WTC11 (cell line): ENCODE data around the gene SPANXD. TPM values are rescaled to one million over a fixed set of nuclear protein-coding genes. Genes with fewer than 3 reads are reported as not detected.

Experiments
- ATAC-seq: fragments of 200-7000 bp; cut with Tn5 transposase; 2 replicates; pipeline ENCODE4 v1.10.0; 2021; ENCODE audit warnings: mild to moderate bottlenecking, moderate library complexity
- CTCF ChIA-PET: fragments of 300-600 bp; sonication (Branson Sonifier 250); formaldehyde crosslinking; loops from one replicate; lab custom pipeline; 2021; ENCODE audit warnings: antibody characterized with exemption; lab: Charles Lee
- POLR2A ChIA-PET: fragments of 350-600 bp; sonication (Branson Sonifier 250); formaldehyde crosslinking; loops from one replicate; lab custom pipeline; 2021; ENCODE audit warnings: antibody characterized with exemption; lab: Charles Lee
- DNase-seq: peaks from one replicate; pipeline ENCODE4 v3.0.0; 2021; ENCODE audit warnings: low spot score
- H3K27ac Mint-ChIP-seq: 2 replicates; pipeline ENCODE4 v1.8.0; 2021; ENCODE audit warnings: mixed read lengths
- H3K27me3 Mint-ChIP-seq: 2 replicates; pipeline ENCODE4 v1.8.0; 2021; ENCODE audit warnings: low read depth, mild to moderate bottlenecking, moderate library complexity, mixed read lengths
- H3K36me3 Mint-ChIP-seq: 2 replicates; pipeline ENCODE4 v1.8.0; 2021; ENCODE audit warnings: mixed read lengths
- H3K4me1 Mint-ChIP-seq: 2 replicates; pipeline ENCODE4 v1.8.0; 2022; ENCODE audit warnings: mixed read lengths
- H3K4me3 Mint-ChIP-seq: 2 replicates; pipeline ENCODE4 v1.8.0; 2021; ENCODE audit warnings: mild to moderate bottlenecking, moderate library complexity, mixed read lengths
- H3K9me3 Mint-ChIP-seq: 2 replicates; pipeline ENCODE4 v1.8.0; 2021; ENCODE audit warnings: mixed read lengths
- AFF4 ChIP-seq: sonication (generic); formaldehyde crosslinking; IDR thresholded peaks from 2 replicates; pipeline ENCODE4 v1.8.1; 2023; ENCODE audit warnings: mild to moderate bottlenecking, missing genetic modification reagents, borderline replicate concordance
- ATF3 ChIP-seq: sonication (generic); formaldehyde crosslinking; conservative IDR thresholded peaks from 2 replicates; pipeline ENCODE4 v1.8.1; 2022; ENCODE audit warnings: mild to moderate bottlenecking, missing genetic modification reagents
- ATF6 ChIP-seq: sonication (generic); formaldehyde crosslinking; IDR thresholded peaks from 2 replicates; pipeline ENCODE4 v1.8.1; 2023; ENCODE audit warnings: mild to moderate bottlenecking, missing genetic modification reagents
- CBFB ChIP-seq: sonication (generic); formaldehyde crosslinking; IDR thresholded peaks from 2 replicates; pipeline ENCODE4 v1.8.1; 2022; ENCODE audit warnings: mild to moderate bottlenecking, low read depth, missing genetic modification reagents
- CTCF ChIP-seq: fragments of 200-600 bp; IDR thresholded peaks from 2 replicates; pipeline ENCODE4 v1.8.0; 2022; ENCODE audit warnings: antibody characterized with exemption
- E2F4 ChIP-seq: sonication (generic); formaldehyde crosslinking; IDR thresholded peaks from 2 replicates; pipeline ENCODE4 v1.8.1; 2022; ENCODE audit warnings: low read depth, mild to moderate bottlenecking, moderate library complexity, missing genetic modification reagents, borderline replicate concordance
- E2F5 ChIP-seq: sonication (generic); formaldehyde crosslinking; IDR thresholded peaks from 2 replicates; pipeline ENCODE4 v1.8.1; 2022; ENCODE audit warnings: mild to moderate bottlenecking, moderate library complexity, missing genetic modification reagents
- ETV6 ChIP-seq: sonication (generic); formaldehyde crosslinking; IDR thresholded peaks from 2 replicates; pipeline ENCODE4 v1.8.1; 2022; ENCODE audit warnings: mild to moderate bottlenecking, missing genetic modification reagents
- FOXP1 ChIP-seq: sonication (generic); formaldehyde crosslinking; IDR thresholded peaks from 2 replicates; pipeline ENCODE4 v1.8.0; 2022; ENCODE audit warnings: missing genetic modification reagents, mild to moderate bottlenecking, moderate library complexity, borderline replicate concordance
- GABPB1 ChIP-seq: sonication (generic); formaldehyde crosslinking; IDR thresholded peaks from 2 replicates; pipeline ENCODE4 v1.8.1; 2023; ENCODE audit warnings: mild to moderate bottlenecking, missing genetic modification reagents
- HMGA2 ChIP-seq: fragments of 250-450 bp; sonication (Bioruptor Pico); IDR thresholded peaks from 2 replicates; pipeline ENCODE4 v1.4.0; 2021; ENCODE audit warnings: mild to moderate bottlenecking, moderate library complexity
- IRF2 ChIP-seq: sonication (generic); formaldehyde crosslinking; IDR thresholded peaks from 2 replicates; pipeline ENCODE4 v1.8.0; 2022; ENCODE audit warnings: low read depth, missing genetic modification reagents, borderline replicate concordance
- JAZF1 ChIP-seq: fragments of 250-450 bp; sonication (Bioruptor Pico); IDR thresholded peaks from 2 replicates; pipeline ENCODE4 v1.9.0; 2021; ENCODE audit warnings: moderate library complexity, mild to moderate bottlenecking, inconsistent platforms
- KAT7 ChIP-seq: sonication (generic); formaldehyde crosslinking; IDR thresholded peaks from 2 replicates; pipeline ENCODE4 v1.8.1; 2023; ENCODE audit warnings: missing genetic modification reagents, mild to moderate bottlenecking, borderline replicate concordance
- NFATC4 ChIP-seq: fragments of 250-450 bp; sonication (Bioruptor Pico); IDR thresholded peaks from 2 replicates; pipeline ENCODE4 v1.9.0; 2021; ENCODE audit warnings: mild to moderate bottlenecking
- NFE2L1 ChIP-seq: sonication (generic); formaldehyde crosslinking; IDR thresholded peaks from 2 replicates; pipeline ENCODE4 v1.8.1; 2023; ENCODE audit warnings: missing genetic modification reagents
- NR2C2 ChIP-seq: sonication (generic); formaldehyde crosslinking; IDR thresholded peaks from 2 replicates; pipeline ENCODE4 v1.8.0; 2022; ENCODE audit warnings: mild to moderate bottlenecking, missing genetic modification reagents
- NR3C1 ChIP-seq: sonication (generic); formaldehyde crosslinking; conservative IDR thresholded peaks from 2 replicates; pipeline ENCODE4 v1.8.1; 2023; ENCODE audit warnings: low read depth, mild to moderate bottlenecking, missing genetic modification reagents
- SMAD3 ChIP-seq: sonication (generic); formaldehyde crosslinking; IDR thresholded peaks from 2 replicates; pipeline ENCODE4 v1.8.0; 2022; ENCODE audit warnings: missing genetic modification reagents, mild to moderate bottlenecking, borderline replicate concordance
- SOX15 ChIP-seq: fragments of 250-450 bp; sonication (Bioruptor Pico); IDR thresholded peaks from 2 replicates; pipeline ENCODE4 v1.9.0; 2021; ENCODE audit warnings: mild to moderate bottlenecking
- TEAD1 ChIP-seq: sonication (generic); formaldehyde crosslinking; IDR thresholded peaks from 2 replicates; pipeline ENCODE4 v1.8.0; 2022; ENCODE audit warnings: mild to moderate bottlenecking, missing genetic modification reagents
- ZMAT4 ChIP-seq: fragments of 250-450 bp; sonication (Bioruptor Pico); IDR thresholded peaks from 2 replicates; pipeline ENCODE4 v1.9.0; 2021; ENCODE audit warnings: mild to moderate bottlenecking
- ZNF138 ChIP-seq: sonication (generic); formaldehyde crosslinking; conservative IDR thresholded peaks from 2 replicates; pipeline ENCODE4 v1.8.1; 2022; ENCODE audit warnings: mild to moderate bottlenecking, moderate library complexity, missing genetic modification reagents
- ZNF317 ChIP-seq: sonication (generic); formaldehyde crosslinking; IDR thresholded peaks from 2 replicates; pipeline ENCODE4 v1.8.1; 2023; ENCODE audit warnings: low read depth, mild to moderate bottlenecking, moderate library complexity, missing genetic modification reagents, borderline replicate concordance
- ZSCAN18 ChIP-seq: fragments of 250-450 bp; sonication (Bioruptor Pico); IDR thresholded peaks from 2 replicates; pipeline ENCODE4 v2.1.2; 2022; ENCODE audit warnings: mild to moderate bottlenecking, moderate library complexity
- total RNA-seq: library from RNA; stranded (reverse); gene quantifications from 3 replicates; pipeline ENCODE4 v1.2.3, GENCODE V29; 2021

SPANXD gene
- total RNA-seq, 1 experiment from 2014 or later, result not detected

GRCh38 chrX:141701072-141701471 lies 2.5 kb upstream of the SPANXD start:
- H3K9me3 Mint-ChIP-seq, result peaks cover 11% of the 10 kb centered on the region; the same call in 1 of the 2 replicates
- POLR2A ChIA-PET, result no interaction called here
- no peak overlapping the region for H3K4me3 Mint-ChIP-seq
- DNase-seq, result no peak
- H3K27me3 Mint-ChIP-seq, result no peaks in the 10 kb centered on the region; the same call in 1 of the 2 replicates
- no peak for ATAC-seq
- no peaks in the 10 kb centered on the region for H3K4me1 Mint-ChIP-seq
- CTCF ChIA-PET, result no interaction called here
- no peak overlapping the region for H3K27ac Mint-ChIP-seq
- TF ChIP-seq JAZF1 (CRISPR knock-in tag) (no peak), SMAD3 (no peak), E2F4 (CRISPR knock-in tag) (no peak), ZNF317 (CRISPR knock-in tag) (no peak), ZNF138 (CRISPR knock-in tag) (no peak), TEAD1 (CRISPR knock-in tag) (no peak), IRF2 (CRISPR knock-in tag) (no peak), ATF6 (no peak), KAT7 (CRISPR knock-in tag) (no peak)
- TF ChIP-seq, all 79 proteins: peak for 0
- H3K36me3 Mint-ChIP-seq, result no peaks in the 10 kb centered on the region

- TF ChIP-seq CTCF, result no peak
- TF ChIP-seq HMGA2 (CRISPR knock-in tag), result no peak
- no peak for TF ChIP-seq ETV6
- no peak for TF ChIP-seq NR2C2 (CRISPR knock-in tag)
- TF ChIP-seq SOX15 (CRISPR knock-in tag), result no peak
- TF ChIP-seq ZNF317 (CRISPR knock-in tag), result no peak
- no peak for TF ChIP-seq AFF4 (CRISPR knock-in tag)
- TF ChIP-seq ZSCAN18 (CRISPR knock-in tag), result no peak
- TF ChIP-seq NFE2L1 (CRISPR knock-in tag), result no peak
- TF ChIP-seq NR3C1 (CRISPR knock-in tag), result no peak
- no peak for TF ChIP-seq ZMAT4 (CRISPR knock-in tag)
- TF ChIP-seq FOXP1 (CRISPR knock-in tag), result no peak
- TF ChIP-seq E2F5, result no peak
- TF ChIP-seq SMAD3, result no peak
- no peak for TF ChIP-seq NFATC4 (CRISPR knock-in tag)
- TF ChIP-seq CBFB (CRISPR knock-in tag), result no peak
- no peak for TF ChIP-seq GABPB1 (CRISPR knock-in tag)
- TF ChIP-seq ATF3 (CRISPR knock-in tag), result no peak
- CTCF ChIA-PET, result no interaction called here
- POLR2A ChIA-PET, result no interaction called here
- Mint-ChIP-seq H3K27me3 (no peaks in the 10 kb centered on the region), H3K27ac (no peak overlapping the region), H3K4me1 (0 out of 2 replicates have a peak, but pooled peaks cover 3% of the 10 kb centered on the region), H3K4me3 (no peak overlapping the region), H3K36me3 (peaks cover 5% of the 10 kb centered on the region; the same call in 1 of the 2 replicates), H3K9me3 (peaks cover 21% of the 10 kb centered on the region)
- ATAC-seq (no peak), DNase-seq (no peak)
Measured at GRCh38 chrX:141673946-141674345, 24.6 kb downstream of the SPANXD start.
